ENCODE results near the gene GPD1L. TPM values are rescaled to one million over a fixed set of nuclear protein-coding genes. Genes with fewer than 3 reads are reported as not detected.

Gene GPD1L
- total RNA-seq, 1 donor from 2014 or later = 9.1 TPM

DNA sequence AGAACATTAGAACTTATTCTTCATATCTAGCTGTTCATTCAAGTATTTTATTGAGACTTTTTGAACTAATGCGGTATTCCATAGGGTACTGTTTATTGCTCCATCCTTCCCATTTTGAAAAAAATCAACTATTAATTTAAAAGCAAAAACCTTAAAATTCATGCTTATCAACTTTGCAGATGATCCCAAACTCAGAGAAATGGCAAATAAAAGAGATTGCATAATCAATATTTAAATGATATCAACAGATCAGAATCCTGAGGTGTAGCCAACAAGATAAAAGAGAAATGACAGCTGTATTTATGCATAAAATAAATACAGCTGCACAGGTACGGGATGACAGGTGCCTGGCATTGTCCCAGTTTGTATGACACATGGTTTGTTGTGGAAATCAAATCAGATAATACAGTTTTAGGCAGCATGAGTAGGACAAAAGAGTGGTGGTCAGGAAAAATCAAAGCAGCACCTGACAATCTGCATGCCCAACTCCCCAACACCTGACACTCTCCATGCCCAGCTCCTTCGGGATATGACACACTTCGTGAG, 89.6 kb downstream of the GPD1L start:
- H3K36me3 Mint-ChIP-seq (ENCODE audit: unreplicated experiment) = no peaks in the 10 kb centered on the region
- no peak overlapping the region for H3K27ac Mint-ChIP-seq (ENCODE audit: unreplicated experiment)
- no peaks in the 10 kb centered on the region for H3K27me3 Mint-ChIP-seq (ENCODE audit: unreplicated experiment)
- no peak overlapping the region for H3K4me3 Mint-ChIP-seq (ENCODE audit: unreplicated experiment)
- peaks cover 2% of the 10 kb centered on the region for H3K9me3 Mint-ChIP-seq (ENCODE audit: unreplicated experiment)
- TF ChIP-seq, protein P1, sequence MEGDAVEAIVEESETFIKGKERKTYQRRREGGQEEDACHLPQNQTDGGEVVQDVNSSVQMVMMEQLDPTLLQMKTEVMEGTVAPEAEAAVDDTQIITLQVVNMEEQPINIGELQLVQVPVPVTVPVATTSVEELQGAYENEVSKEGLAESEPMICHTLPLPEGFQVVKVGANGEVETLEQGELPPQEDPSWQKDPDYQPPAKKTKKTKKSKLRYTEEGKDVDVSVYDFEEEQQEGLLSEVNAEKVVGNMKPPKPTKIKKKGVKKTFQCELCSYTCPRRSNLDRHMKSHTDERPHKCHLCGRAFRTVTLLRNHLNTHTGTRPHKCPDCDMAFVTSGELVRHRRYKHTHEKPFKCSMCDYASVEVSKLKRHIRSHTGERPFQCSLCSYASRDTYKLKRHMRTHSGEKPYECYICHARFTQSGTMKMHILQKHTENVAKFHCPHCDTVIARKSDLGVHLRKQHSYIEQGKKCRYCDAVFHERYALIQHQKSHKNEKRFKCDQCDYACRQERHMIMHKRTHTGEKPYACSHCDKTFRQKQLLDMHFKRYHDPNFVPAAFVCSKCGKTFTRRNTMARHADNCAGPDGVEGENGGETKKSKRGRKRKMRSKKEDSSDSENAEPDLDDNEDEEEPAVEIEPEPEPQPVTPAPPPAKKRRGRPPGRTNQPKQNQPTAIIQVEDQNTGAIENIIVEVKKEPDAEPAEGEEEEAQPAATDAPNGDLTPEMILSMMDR (IDR thresholded peaks at IDR 0.05; ENCODE audit: partially characterized antibody, unreplicated experiment) = no peak
- DNase-seq = no peak
- H3K4me1 Mint-ChIP-seq (ENCODE audit: low read depth, unreplicated experiment) = no peaks in the 10 kb centered on the region

DNA sequence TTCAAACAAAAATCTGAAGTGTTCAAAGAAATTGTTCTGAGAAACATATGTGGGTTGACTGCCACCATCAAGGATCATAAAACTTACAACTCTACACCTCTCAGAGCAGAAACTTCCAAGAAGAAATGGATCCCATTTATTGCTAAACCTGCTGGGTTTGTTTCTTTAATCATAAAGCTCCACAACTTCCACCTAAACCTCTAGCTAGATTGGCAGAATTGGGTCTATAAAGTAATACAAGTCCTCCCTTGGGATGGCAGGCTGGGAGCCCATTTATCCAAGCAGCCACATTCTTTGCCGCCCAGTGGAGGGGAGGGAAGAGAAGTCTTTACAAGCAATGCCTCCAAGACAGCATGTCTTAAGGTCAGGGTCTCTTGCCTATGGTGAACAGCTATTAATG, 91.6 kb downstream of the GPD1L start:
- DNase-seq = no peak
- TF ChIP-seq, protein P1 (IDR thresholded peaks at IDR 0.05; ENCODE audit: partially characterized antibody, unreplicated experiment) = no peak
- Mint-ChIP-seq H3K27ac (ENCODE audit: unreplicated experiment) (no peak overlapping the region), H3K4me1 (ENCODE audit: low read depth, unreplicated experiment) (no peaks in the 10 kb centered on the region), H3K9me3 (ENCODE audit: unreplicated experiment) (peaks cover 2% of the 10 kb centered on the region), H3K4me3 (ENCODE audit: unreplicated experiment) (no peak overlapping the region), H3K36me3 (ENCODE audit: unreplicated experiment) (no peaks in the 10 kb centered on the region), H3K27me3 (ENCODE audit: unreplicated experiment) (no peaks in the 10 kb centered on the region)

DNA sequence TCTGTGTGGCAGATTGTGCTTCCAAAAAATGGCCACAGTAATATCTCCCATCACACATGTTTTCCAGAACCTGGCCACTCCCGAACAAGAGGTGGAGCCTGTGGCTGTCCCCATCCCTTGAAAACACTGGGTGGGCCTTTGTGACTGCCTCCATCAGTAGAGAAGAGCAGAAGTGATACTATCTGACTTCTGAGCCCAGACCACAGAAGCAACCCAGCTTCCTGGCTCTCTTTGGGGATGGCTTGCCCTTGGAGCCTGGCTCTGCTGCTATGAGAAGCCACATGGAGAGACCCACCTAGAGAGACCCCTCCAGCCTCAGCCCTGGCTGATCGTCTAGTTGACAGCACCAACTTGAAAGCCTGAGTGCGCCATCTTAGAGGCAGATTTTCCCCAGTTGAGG, 92.3 kb downstream of the GPD1L start:
- Mint-ChIP-seq H3K4me3 (ENCODE audit: unreplicated experiment) (no peak overlapping the region), H3K4me1 (ENCODE audit: low read depth, unreplicated experiment) (no peaks in the 10 kb centered on the region), H3K27ac (ENCODE audit: unreplicated experiment) (no peak overlapping the region), H3K9me3 (ENCODE audit: unreplicated experiment) (peaks cover under 1% of the 10 kb centered on the region), H3K27me3 (ENCODE audit: unreplicated experiment) (no peaks in the 10 kb centered on the region), H3K36me3 (ENCODE audit: unreplicated experiment) (no peaks in the 10 kb centered on the region)
- DNase-seq = no peak
- TF ChIP-seq, protein P1 (IDR thresholded peaks at IDR 0.05; ENCODE audit: partially characterized antibody, unreplicated experiment) = no peak

DNA sequence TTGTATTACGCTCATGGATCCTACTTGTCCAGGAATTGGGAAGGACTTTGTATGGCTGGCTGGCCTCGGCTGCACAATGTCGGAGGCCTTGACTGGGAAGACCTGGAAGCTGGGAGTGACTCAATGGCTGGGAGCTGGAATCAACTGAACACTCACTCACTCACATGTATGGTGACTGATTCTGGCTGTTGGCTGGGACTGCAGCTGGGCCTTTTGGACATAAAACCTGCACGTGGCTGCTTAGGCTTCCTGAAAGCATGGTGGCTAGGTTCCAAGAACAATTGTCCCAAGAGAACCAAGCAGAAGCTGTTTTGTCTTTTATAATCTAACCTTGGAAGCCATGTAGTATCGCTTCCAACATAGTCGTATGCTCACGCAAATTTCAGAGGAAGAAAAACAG, 94.1 kb downstream of the GPD1L start:
- peaks cover under 1% of the 10 kb centered on the region for H3K27me3 Mint-ChIP-seq (ENCODE audit: unreplicated experiment)
- no peak overlapping the region for H3K27ac Mint-ChIP-seq (ENCODE audit: unreplicated experiment)
- H3K4me1 Mint-ChIP-seq (ENCODE audit: low read depth, unreplicated experiment) = no peaks in the 10 kb centered on the region
- TF ChIP-seq, protein P1 (IDR thresholded peaks at IDR 0.05; ENCODE audit: partially characterized antibody, unreplicated experiment) = no peak
- no peaks in the 10 kb centered on the region for H3K9me3 Mint-ChIP-seq (ENCODE audit: unreplicated experiment)
- DNase-seq = no peak
- H3K36me3 Mint-ChIP-seq (ENCODE audit: unreplicated experiment) = no peaks in the 10 kb centered on the region
- no peak overlapping the region for H3K4me3 Mint-ChIP-seq (ENCODE audit: unreplicated experiment)

DNA sequence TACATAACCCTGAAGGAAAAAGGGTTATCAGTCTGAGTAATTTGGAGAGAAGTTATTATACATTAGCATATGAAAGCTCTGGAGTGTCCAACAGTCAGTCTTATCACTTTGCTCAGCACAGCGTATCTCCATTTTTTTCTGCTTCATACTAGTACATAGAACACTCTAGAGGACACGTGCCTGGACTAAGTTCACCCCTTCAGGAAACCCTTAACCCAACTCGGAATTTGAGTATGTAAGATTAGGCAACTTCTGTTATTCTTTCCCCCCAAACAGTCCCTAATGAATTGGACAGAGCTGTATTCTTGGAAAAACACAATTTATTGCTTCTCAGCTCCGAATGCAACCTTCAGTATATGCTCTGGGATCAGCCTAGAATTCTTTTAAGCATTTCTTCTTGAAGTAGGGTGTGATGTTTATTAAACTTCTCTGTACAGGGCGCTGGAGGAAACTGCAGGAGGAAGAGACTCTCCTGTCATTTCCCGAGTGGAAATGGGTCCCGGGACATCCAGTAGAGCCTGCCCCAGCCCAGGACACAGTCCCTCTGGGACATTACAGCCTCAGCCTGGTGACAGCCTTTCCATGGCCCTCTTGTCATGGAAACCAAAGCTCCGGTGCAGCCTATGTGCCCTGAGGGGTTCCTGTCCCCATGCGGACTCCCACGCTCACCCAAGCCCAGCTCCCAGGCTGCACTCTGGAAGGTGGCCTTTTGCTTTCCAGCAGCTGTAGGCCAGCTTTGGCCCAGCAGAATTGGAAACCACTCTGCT, 94.8 kb downstream of the GPD1L start:
- H3K27me3 Mint-ChIP-seq (ENCODE audit: unreplicated experiment) = peaks cover 2% of the 10 kb centered on the region
- TF ChIP-seq, protein P1 (IDR thresholded peaks at IDR 0.05; ENCODE audit: partially characterized antibody, unreplicated experiment) = no peak
- no peak overlapping the region for H3K27ac Mint-ChIP-seq (ENCODE audit: unreplicated experiment)
- no peaks in the 10 kb centered on the region for H3K9me3 Mint-ChIP-seq (ENCODE audit: unreplicated experiment)
- no peak overlapping the region for H3K4me3 Mint-ChIP-seq (ENCODE audit: unreplicated experiment)
- no peaks in the 10 kb centered on the region for H3K4me1 Mint-ChIP-seq (ENCODE audit: low read depth, unreplicated experiment)
- H3K36me3 Mint-ChIP-seq (ENCODE audit: unreplicated experiment) = no peaks in the 10 kb centered on the region
- no peak for DNase-seq
